Measurements from ENCODE around the gene RNF20.
A peak's percentile ranks its signal among the peaks of the same experiment; 100 is the strongest.

RNF20 gene

GRCh38 chr9:101590901-101591300, 57.2 kb downstream of the RNF20 start:
- DNase-seq: no peak

- DNase-seq: no peak
These were observed 58.3 kb downstream of the RNF20 start for GRCh38 chr9:101591787-101592446.

GRCh38 chr9:101592788-101593187, 59.1 kb downstream of the RNF20 start:
- no peak for DNase-seq

- no peak for DNase-seq
These were observed 59.7 kb downstream of the RNF20 start for GRCh38 chr9:101593345-101593744.

GRCh38 chr9:101594796-101595195, 61.1 kb downstream of the RNF20 start, which contains the start of gene PPP3R2:
PPP3R2 (minus strand) TSS chr9:101594969; CDS start chr9:101594921, 48 bp downstream.
- DNase-seq: no peak

GRCh38 chr9:101601904-101602765, 68.5 kb downstream of the RNF20 start:
- DNase-seq: peak; percentile 35

GRCh38 chr9:101604296-101604695, 70.6 kb downstream of the RNF20 start:
- no peak for DNase-seq

GRCh38 chr9:101605547-101605946, 71.9 kb downstream of the RNF20 start:
- no peak for DNase-seq
